Fibroblast of lung (primary cell): ENCODE data around the gene KIF3A.

Experiments used
- CTCF ChIP-seq, 2 donors: IDR thresholded peaks in 1 of 2; conservative IDR thresholded peaks in 1 of 2; 1 replicate in 1 of 2; 2 replicates in 1 of 2; pipeline ENCODE4 v1.5.1; 2011 to 2012; ENCODE audit warnings: low read length in 2 of 2, control low read depth in 1 of 2, inconsistent platforms in 1 of 2, low read depth in 1 of 2, mild to moderate bottlenecking in 1 of 2
- EZH2 ChIP-seq: IDR thresholded peaks from 2 replicates; pipeline ENCODE4 v1.5.1; 2012; ENCODE audit warnings: low read length, control low read depth, mild to moderate bottlenecking; ENCODE audit errors: missing control alignments

DNA sequence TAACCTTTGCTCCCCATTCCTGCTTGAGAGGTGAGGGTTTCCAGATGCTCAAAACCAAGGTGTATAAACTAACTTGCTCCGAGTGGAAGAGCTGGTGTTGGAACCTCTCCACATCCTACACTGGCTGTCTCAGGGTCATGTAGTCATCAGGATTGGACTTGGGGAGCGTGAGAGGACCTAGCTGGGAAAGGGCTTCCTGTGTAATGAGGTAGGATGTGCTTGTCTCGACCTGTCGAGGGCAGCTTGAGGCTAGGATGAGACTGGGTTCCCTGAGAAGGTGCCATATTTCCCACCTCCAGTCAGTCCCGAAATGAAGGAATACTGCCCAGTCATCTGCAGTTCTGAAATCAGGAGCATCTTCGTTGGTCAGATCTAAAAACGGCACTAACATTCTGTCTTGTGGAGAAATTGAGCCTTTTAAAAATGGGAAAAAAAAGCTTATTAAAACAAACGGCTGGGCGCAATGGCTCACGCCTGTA, 11.2 kb upstream of the KIF3A start:
- TF ChIP-seq CTCF (conservative IDR thresholded peaks at IDR 0.05 in 1 of 2, IDR thresholded peaks at IDR 0.05 in 1 of 2; ENCODE audit: low read depth in 1 of 2, low read length in 2 of 2) (no peak), EZH2 (no peak)
